Measurements from ENCODE around the gene SENP8.

The SENP8 gene

DNA sequence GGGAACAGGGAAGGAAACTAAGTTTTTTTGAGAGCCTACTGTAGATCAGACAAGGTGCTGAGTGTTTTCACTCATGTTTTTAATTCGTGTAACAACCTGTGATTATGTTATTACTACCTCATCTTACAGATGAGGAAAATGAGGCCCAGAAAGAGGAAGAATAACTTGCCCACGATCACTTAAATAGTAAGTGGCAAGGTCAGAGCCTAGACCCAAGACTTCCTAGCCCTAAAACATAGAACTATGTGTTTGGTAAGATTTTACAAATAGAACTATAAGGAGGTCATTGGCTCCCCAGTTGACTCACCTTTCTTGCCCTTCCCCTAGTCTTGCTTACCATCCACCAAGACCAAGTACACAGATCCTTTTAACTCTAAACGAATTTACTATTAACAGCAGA lies 13.7 kb downstream of the SENP8 start:
- no peaks in the 10 kb centered on the region for H3K36me3 ChIP-seq (ENCODE audit: insufficient read depth, low read length)
- H3K9me3 ChIP-seq (ENCODE audit: control insufficient read depth, insufficient read depth, low read length): no peaks in the 10 kb centered on the region
- no peak overlapping the region for H3K9ac ChIP-seq (ENCODE audit: low read depth, low read length)
- H3K4me1 ChIP-seq (ENCODE audit: insufficient read depth, low read length): no peaks in the 10 kb centered on the region

DNA sequence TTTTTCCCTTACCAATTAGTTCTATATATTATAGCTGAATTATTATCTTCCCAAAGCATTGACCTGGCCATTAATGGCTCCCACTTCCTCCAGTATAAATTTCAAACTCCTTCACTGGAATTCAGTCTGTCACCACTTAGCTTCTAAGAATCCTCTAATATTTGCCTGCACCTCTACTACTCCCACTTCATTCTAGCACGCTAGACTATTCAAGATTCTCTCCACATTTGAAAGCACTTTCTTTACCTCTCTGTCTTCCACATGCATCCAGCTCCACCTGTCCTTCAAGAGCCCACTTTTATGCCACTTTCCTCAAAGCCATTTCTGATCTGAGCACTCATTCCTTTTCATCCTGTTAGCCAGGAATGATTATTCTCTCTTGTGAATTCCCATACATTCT lies 15.0 kb downstream of the SENP8 start:
- no peaks in the 10 kb centered on the region for H3K9me3 ChIP-seq (ENCODE audit: control insufficient read depth, insufficient read depth, low read length)

DNA sequence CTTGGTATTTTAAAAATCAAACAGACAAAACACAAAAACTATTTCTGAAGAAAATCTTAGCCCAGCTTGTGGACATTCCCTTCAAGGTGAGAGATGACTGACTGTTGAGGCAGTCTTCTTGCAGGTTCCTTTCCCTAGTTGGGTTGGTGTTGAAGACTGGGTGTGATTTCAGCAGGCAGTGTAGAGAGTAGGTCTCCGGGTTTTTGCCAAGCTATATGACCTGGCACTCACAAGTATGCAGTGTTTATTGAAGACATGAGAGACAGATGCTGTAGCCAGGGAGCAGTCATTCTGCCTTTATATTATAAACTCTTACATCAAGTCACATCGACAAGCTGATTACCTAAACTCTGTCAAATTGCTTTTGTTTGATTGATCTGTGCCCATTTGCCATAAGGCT lies 17.5 kb downstream of the SENP8 start:
- Histone ChIP-seq H3K4me1 (ENCODE audit: insufficient read depth, low read length) (no peaks in the 10 kb centered on the region), H3K36me3 (ENCODE audit: insufficient read depth, low read length) (no peaks in the 10 kb centered on the region), H3K9ac (ENCODE audit: low read depth, low read length) (no peak overlapping the region), H3K9me3 (ENCODE audit: control insufficient read depth, insufficient read depth, low read length) (no peaks in the 10 kb centered on the region)

More for the DNA sequence above, 15.0 kb downstream of the SENP8 start:
- H3K4me1 ChIP-seq (ENCODE audit: insufficient read depth, low read length): no peaks in the 10 kb centered on the region
- no peak overlapping the region for H3K9ac ChIP-seq (ENCODE audit: low read depth, low read length)
- no peaks in the 10 kb centered on the region for H3K36me3 ChIP-seq (ENCODE audit: insufficient read depth, low read length)

DNA sequence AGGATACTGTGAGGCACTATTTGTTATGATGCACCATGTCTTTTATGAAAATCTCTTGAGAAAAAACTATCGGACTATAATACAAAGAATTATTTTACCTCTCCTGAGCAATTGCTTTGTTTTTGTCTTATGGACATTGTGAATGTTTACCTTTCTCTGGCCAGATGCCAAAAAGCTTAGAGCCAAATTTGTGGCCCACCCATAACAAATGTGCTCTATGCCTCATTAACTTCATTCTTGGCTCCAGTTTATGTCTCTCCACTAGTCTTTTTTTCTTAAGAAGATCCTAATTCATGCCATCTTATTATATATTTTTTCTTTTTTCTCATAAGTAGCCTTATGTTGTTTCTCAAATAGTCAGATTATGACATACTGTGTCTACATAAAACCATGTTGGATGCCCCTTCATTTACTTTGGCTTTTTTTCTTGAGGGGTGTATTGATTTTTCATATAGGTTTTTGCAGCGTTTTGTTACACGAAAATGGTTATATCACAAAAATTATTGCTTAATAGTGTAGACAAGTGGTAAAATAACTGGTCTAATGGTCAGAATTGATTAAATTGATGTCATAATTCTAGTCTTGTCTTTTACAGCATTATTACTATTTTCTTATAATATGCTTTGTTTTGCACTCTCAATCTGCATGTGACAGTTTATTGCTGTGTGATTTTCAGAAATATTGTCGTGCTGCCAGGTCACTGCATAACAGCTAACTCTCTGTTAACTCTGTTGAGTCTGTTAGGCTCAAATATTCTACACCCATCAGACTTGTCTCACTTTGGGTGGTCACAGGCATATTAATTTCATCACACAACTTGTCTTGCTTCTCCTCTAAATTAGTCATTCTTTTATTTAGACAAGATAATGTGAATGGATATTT lies 18.2 kb downstream of the SENP8 start:
- H3K4me1 ChIP-seq (ENCODE audit: insufficient read depth, low read length): no peaks in the 10 kb centered on the region
- H3K9me3 ChIP-seq (ENCODE audit: control insufficient read depth, insufficient read depth, low read length): no peaks in the 10 kb centered on the region
- no peak overlapping the region for H3K9ac ChIP-seq (ENCODE audit: low read depth, low read length)
- H3K36me3 ChIP-seq (ENCODE audit: insufficient read depth, low read length): no peaks in the 10 kb centered on the region

DNA sequence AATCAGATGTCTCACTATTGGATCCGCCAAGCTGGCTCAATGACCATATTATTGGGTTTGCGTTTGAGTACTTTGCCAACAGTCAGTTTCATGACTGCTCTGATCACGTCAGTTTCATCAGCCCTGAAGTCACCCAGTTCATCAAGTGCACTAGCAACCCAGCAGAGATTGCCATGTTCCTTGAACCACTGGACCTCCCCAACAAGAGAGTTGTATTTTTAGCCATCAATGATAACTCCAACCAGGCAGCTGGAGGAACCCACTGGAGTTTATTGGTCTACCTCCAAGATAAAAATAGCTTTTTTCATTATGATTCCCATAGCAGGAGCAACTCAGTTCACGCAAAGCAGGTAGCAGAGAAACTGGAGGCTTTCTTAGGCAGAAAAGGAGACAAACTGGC lies 21.5 kb downstream of the SENP8 start:
- Histone ChIP-seq H3K9me3 (ENCODE audit: control insufficient read depth, insufficient read depth, low read length) (no peaks in the 10 kb centered on the region), H3K36me3 (ENCODE audit: insufficient read depth, low read length) (no peaks in the 10 kb centered on the region), H3K9ac (ENCODE audit: low read depth, low read length) (no peak overlapping the region), H3K4me1 (ENCODE audit: insufficient read depth, low read length) (no peaks in the 10 kb centered on the region)

DNA sequence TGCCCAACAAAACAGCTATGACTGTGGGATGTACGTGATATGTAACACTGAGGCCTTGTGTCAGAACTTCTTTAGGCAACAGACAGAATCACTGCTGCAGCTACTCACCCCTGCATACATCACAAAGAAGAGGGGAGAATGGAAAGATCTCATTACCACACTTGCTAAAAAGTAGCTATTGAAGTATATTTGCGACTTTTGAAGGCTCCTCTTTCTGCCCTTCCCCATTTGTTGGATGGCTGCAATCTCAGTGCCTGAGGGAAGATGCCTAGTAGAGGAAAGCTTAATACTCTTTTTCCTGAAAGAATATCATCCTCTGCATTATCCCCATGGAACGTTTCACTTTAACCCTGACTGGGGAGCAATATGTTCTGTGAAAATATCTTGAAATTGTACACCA lies 21.9 kb downstream of the SENP8 start:
- Histone ChIP-seq H3K9me3 (ENCODE audit: control insufficient read depth, insufficient read depth, low read length) (no peaks in the 10 kb centered on the region), H3K36me3 (ENCODE audit: insufficient read depth, low read length) (no peaks in the 10 kb centered on the region), H3K4me1 (ENCODE audit: insufficient read depth, low read length) (no peaks in the 10 kb centered on the region), H3K9ac (ENCODE audit: low read depth, low read length) (no peak overlapping the region)

DNA sequence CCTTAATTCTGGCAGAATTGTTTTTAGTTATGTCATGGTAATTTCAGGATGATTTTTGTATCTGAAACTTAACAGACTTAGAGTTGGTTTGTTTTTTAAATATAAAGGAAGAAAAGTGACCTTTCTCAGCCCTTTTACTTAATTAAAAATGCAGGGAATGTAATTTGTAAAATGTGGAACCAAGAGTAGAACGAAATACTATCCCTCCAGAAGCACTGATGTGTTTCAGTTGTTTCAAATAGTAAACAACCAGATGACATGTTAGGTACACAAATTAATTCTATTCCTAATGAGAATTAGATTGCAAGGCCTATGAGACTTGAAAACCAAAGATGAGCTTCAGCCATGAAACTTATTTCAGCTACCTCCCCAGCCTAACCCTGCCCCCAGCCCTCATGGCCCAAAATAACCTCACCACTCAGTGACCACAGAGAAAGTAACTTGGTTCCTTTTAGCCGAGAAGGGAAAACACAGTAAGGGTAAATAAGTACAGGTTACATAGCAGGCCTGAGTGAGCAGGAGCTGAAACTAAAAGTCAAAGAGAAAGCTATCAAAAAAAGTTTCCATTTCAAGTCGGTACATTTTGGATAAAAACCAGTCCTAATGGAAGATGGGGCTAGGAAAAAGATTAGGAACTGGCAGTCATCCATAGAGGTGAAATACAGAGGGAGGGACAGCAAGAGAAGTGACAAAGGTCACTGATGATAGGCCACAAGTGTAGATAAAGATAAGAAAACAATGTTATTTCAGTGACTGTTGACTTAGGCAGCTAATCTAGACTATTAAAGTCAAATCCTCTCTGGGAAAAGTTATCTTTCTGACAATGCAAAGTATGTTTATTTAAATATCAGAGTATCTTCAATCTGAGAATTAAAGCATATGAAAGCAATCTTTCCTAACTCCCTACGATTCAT lies 23.2 kb downstream of the SENP8 start:
- no peaks in the 10 kb centered on the region for H3K4me1 ChIP-seq (ENCODE audit: insufficient read depth, low read length)
- no peaks in the 10 kb centered on the region for H3K9me3 ChIP-seq (ENCODE audit: control insufficient read depth, insufficient read depth, low read length)
- H3K36me3 ChIP-seq (ENCODE audit: insufficient read depth, low read length): no peaks in the 10 kb centered on the region
- no peak overlapping the region for H3K9ac ChIP-seq (ENCODE audit: low read depth, low read length)

DNA sequence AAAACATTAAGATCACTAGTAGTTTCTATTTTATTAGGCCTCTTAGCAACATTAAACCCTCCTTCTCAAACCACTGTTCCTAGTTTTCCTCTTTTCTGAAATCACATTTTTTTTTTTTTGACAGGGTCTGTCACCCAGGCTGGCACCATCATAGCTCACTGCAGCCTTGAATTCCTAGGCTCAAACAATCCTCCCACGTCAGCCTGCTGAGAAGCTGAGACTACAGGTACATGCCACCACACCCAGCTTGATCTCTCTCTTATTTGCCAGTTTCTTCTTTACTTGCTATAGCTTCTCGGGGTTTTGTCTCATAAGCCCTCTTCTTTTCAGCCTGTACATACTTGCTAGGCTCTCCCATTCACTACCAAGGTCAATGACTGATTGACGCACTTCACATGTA lies 28.0 kb downstream of the SENP8 start:
- H3K9ac ChIP-seq (ENCODE audit: low read depth, low read length): no peak overlapping the region
- no peaks in the 10 kb centered on the region for H3K9me3 ChIP-seq (ENCODE audit: control insufficient read depth, insufficient read depth, low read length)
- H3K36me3 ChIP-seq (ENCODE audit: insufficient read depth, low read length): no peaks in the 10 kb centered on the region
- H3K4me1 ChIP-seq (ENCODE audit: insufficient read depth, low read length): no peaks in the 10 kb centered on the region

DNA sequence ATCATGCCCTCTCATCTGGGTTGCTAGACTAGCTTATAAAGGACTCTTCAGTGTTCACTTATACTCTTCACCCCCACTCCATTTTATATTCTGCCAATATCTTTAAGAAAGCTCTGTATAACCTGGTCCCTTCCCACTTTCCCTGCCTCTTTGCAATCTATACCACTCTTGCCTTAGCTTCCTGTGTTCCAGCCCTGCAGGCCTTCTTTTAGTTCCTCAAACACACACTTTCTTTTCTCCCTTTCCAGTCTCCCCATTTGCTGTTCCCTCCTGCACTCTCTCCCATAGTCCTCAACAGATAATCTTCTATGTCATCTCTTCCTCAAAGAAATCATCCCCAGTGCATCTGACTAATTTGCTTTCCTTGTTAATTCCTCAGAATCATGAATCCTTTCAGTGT lies 28.7 kb downstream of the SENP8 start:
- H3K9me3 ChIP-seq (ENCODE audit: control insufficient read depth, insufficient read depth, low read length): no peaks in the 10 kb centered on the region
- no peaks in the 10 kb centered on the region for H3K4me1 ChIP-seq (ENCODE audit: insufficient read depth, low read length)
- H3K9ac ChIP-seq (ENCODE audit: low read depth, low read length): no peak overlapping the region
- no peaks in the 10 kb centered on the region for H3K36me3 ChIP-seq (ENCODE audit: insufficient read depth, low read length)

DNA sequence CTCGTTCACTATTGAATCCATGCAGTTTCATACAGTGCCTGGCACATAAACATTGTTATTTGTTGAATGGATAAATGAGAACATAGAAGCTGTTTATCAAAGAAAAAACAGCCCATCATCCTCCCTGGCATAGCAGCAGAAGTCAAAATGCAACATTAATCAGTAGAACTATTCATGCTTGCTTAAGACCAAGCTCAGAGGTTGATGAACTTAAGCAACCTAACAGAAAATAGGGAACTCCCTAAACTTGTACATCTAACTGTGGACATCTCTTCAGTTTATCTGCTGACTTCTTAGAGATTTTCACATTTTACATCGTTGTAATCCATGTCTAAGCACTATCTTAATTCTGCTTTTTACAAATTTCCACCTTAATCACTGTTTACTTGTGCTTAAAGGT lies 29.2 kb downstream of the SENP8 start:
- H3K4me1 ChIP-seq (ENCODE audit: insufficient read depth, low read length): no peaks in the 10 kb centered on the region
- no peaks in the 10 kb centered on the region for H3K36me3 ChIP-seq (ENCODE audit: insufficient read depth, low read length)
- H3K9me3 ChIP-seq (ENCODE audit: control insufficient read depth, insufficient read depth, low read length): no peaks in the 10 kb centered on the region
- H3K9ac ChIP-seq (ENCODE audit: low read depth, low read length): no peak overlapping the region

DNA sequence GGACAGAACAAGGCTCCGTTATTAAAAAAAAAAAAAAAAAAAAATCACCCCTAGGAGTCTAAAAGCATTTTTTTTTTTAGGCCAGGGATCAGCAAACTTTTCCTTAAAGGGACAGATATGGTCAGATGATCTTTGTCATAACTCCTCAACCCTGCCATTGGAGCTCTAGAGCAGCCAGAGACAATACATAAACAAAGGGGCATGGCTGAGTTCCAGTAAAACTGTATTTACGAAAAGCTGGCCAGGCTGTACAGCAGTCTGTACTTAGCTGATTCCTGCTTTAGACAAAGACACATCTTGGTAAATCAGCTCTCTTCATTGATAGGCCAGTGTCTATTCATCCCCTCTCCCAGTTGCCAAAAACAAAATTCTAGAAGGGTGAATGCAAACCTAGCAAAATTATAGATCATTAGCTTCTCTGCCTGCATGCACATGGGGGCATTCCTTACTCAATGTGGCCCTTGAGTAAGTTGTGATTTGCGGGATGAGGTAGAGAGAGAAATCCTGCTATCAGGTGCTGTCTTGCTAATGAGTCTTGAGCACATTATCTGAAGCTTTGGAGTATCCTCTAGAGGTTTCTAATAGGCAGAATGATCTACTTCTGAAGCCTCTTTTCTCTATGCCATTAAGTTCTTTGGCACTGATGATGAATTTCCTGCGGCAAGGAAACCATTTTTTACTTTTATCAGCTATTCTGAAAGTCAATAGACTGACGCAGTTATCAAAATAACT lies 35.2 kb downstream of the SENP8 start:
- H3K9me3 ChIP-seq (ENCODE audit: control insufficient read depth, insufficient read depth, low read length): no peaks in the 10 kb centered on the region
- H3K4me1 ChIP-seq (ENCODE audit: insufficient read depth, low read length): no peaks in the 10 kb centered on the region
- no peak overlapping the region for H3K9ac ChIP-seq (ENCODE audit: low read depth, low read length)
- no peaks in the 10 kb centered on the region for H3K36me3 ChIP-seq (ENCODE audit: insufficient read depth, low read length)

DNA sequence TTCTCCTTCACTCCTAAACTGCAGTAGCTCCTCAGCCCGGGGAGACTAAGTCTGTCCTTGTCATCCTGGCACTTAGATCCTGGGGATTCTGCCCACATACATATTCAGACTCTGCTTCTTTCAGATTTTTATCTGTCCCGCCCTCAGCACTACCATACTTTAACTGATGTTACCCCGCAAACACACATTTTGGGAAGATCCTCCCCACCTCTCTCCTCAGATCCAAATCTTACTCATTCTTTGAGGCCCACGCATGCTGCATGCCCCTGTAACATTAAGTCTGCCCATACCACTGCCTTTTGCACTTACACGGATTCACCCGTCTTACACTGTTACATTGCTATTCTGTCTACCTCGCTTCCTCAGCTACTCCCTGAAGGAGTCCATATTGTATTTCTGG lies 36.1 kb downstream of the SENP8 start:
- Histone ChIP-seq H3K9me3 (ENCODE audit: control insufficient read depth, insufficient read depth, low read length) (no peaks in the 10 kb centered on the region), H3K36me3 (ENCODE audit: insufficient read depth, low read length) (no peaks in the 10 kb centered on the region), H3K9ac (ENCODE audit: low read depth, low read length) (no peak overlapping the region), H3K4me1 (ENCODE audit: insufficient read depth, low read length) (no peaks in the 10 kb centered on the region)

DNA sequence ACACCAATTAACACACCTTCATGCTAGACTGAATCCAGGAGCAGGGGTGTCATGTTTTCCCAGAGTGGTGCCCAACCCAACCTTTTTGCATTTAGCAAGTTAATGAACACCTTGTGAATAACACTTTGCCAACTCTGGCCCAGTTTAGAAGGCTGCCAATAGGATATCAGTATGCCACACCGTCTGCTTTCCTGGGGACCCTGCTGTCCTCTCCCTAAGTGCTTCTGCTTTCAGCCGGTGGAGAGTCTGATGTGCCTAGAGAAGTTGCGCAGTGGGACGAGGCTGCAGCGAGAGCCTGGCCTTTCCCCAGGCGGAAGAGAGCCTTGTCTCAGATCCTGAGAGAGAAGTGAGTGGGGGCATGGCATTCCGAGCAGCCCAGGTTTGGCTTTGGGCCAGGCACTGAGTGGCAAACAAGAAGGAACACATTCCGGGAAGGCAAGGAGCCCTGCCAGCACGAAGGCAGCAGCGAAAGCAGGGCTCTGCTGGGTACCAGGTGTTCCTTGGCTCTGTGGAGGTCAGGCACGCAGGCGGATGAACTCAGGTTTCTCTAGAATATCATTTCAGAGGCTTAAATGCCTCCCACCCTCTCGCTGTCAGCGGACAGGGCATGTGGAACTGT lies 36.9 kb downstream of the SENP8 start:
- H3K9me3 ChIP-seq (ENCODE audit: control insufficient read depth, insufficient read depth, low read length): no peaks in the 10 kb centered on the region
- H3K36me3 ChIP-seq (ENCODE audit: insufficient read depth, low read length): no peaks in the 10 kb centered on the region
- no peaks in the 10 kb centered on the region for H3K4me1 ChIP-seq (ENCODE audit: insufficient read depth, low read length)
- H3K9ac ChIP-seq (ENCODE audit: low read depth, low read length): no peak overlapping the region; the same call in 1 of the 2 replicates
